Fibroblast of lung (primary cell): Measurements from ENCODE around the gene ERLEC1.

Experiments
- EZH2 ChIP-seq: IDR thresholded peaks from 2 replicates; pipeline ENCODE4 v1.5.1; 2012; ENCODE audit warnings: low read length, control low read depth, mild to moderate bottlenecking; ENCODE audit errors: missing control alignments
- TF ChIP-seq, protein P1 (sequence below), 2 donors: IDR thresholded peaks in 1 of 2; conservative IDR thresholded peaks in 1 of 2; 1 replicate in 1 of 2; 2 replicates in 1 of 2; pipeline ENCODE4 v1.5.1; 2011 to 2012; ENCODE audit warnings: low read length in 2 of 2, control low read depth in 1 of 2, inconsistent platforms in 1 of 2, low read depth in 1 of 2, mild to moderate bottlenecking in 1 of 2

GRCh38 chr2:53820711-53821110, 33.9 kb downstream of the ERLEC1 start:
- TF ChIP-seq, protein P1, sequence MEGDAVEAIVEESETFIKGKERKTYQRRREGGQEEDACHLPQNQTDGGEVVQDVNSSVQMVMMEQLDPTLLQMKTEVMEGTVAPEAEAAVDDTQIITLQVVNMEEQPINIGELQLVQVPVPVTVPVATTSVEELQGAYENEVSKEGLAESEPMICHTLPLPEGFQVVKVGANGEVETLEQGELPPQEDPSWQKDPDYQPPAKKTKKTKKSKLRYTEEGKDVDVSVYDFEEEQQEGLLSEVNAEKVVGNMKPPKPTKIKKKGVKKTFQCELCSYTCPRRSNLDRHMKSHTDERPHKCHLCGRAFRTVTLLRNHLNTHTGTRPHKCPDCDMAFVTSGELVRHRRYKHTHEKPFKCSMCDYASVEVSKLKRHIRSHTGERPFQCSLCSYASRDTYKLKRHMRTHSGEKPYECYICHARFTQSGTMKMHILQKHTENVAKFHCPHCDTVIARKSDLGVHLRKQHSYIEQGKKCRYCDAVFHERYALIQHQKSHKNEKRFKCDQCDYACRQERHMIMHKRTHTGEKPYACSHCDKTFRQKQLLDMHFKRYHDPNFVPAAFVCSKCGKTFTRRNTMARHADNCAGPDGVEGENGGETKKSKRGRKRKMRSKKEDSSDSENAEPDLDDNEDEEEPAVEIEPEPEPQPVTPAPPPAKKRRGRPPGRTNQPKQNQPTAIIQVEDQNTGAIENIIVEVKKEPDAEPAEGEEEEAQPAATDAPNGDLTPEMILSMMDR (conservative IDR thresholded peaks at IDR 0.05 in 1 of 2, IDR thresholded peaks at IDR 0.05 in 1 of 2; ENCODE audit: low read depth in 1 of 2, low read length in 2 of 2) = no peak
- TF ChIP-seq EZH2 = no peak
